ENCODE measurements around the gene ADCY1.

The ADCY1 gene

GRCh38 chr7:45652630-45653029 lies 78.5 kb downstream of the ADCY1 start:
- no peak for DNase-seq (ENCODE audit: low spot score)

- no peak for DNase-seq (ENCODE audit: low spot score)
Measured at GRCh38 chr7:45653209-45653907, 79.2 kb downstream of the ADCY1 start.

- no peak for DNase-seq (ENCODE audit: low spot score)
Measured at GRCh38 chr7:45654341-45654740, 80.2 kb downstream of the ADCY1 start.

GRCh38 chr7:45655539-45655938 lies 81.4 kb downstream of the ADCY1 start:
- no peak for DNase-seq (ENCODE audit: low spot score)

GRCh38 chr7:45656431-45656830 lies 82.3 kb downstream of the ADCY1 start:
- no peak for DNase-seq (ENCODE audit: low spot score)

GRCh38 chr7:45657136-45657889 lies 83.1 kb downstream of the ADCY1 start:
- DNase-seq (ENCODE audit: low spot score) = no peak

- DNase-seq (ENCODE audit: low spot score) = no peak
Measured at GRCh38 chr7:45657890-45658715, 83.9 kb downstream of the ADCY1 start.

- peak; percentile 57 for DNase-seq (ENCODE audit: low spot score)
Measured at GRCh38 chr7:45658716-45659495, 84.7 kb downstream of the ADCY1 start.

GRCh38 chr7:45659496-45660139 lies 85.5 kb downstream of the ADCY1 start:
- no peak for DNase-seq (ENCODE audit: low spot score)

GRCh38 chr7:45660201-45660900 lies 86.2 kb downstream of the ADCY1 start:
- DNase-seq (ENCODE audit: low spot score) = no peak

- DNase-seq (ENCODE audit: low spot score) = no peak
Measured at GRCh38 chr7:45660901-45661211, 86.7 kb downstream of the ADCY1 start.

- DNase-seq (ENCODE audit: low spot score) = no peak
Measured at GRCh38 chr7:45661302-45661995, 87.3 kb downstream of the ADCY1 start.

- DNase-seq (ENCODE audit: low spot score) = no peak
Measured at GRCh38 chr7:45662018-45662417, 87.8 kb downstream of the ADCY1 start.

GRCh38 chr7:45662540-45663166 lies 88.5 kb downstream of the ADCY1 start:
- DNase-seq (ENCODE audit: low spot score) = no peak

GRCh38 chr7:45663167-45663921 lies 89.2 kb downstream of the ADCY1 start:
- no peak for DNase-seq (ENCODE audit: low spot score)

- no peak for DNase-seq (ENCODE audit: low spot score)
Measured at GRCh38 chr7:45663965-45664633, 89.9 kb downstream of the ADCY1 start.

GRCh38 chr7:45665172-45665571 lies 91.0 kb downstream of the ADCY1 start:
- DNase-seq (ENCODE audit: low spot score) = no peak

GRCh38 chr7:45670227-45670626 lies 96.1 kb downstream of the ADCY1 start:
- no peak for DNase-seq (ENCODE audit: low spot score)

- DNase-seq (ENCODE audit: low spot score) = no peak
Measured at GRCh38 chr7:45670717-45671116, 96.5 kb downstream of the ADCY1 start.
